HG03066 (cell line): ENCODE results near the gene TBC1D14.

Source experiments
- ATAC-seq: cut with Tn5 transposase; IDR thresholded peaks from one replicate; pipeline ENCODE4 v1.9.1; 2021; ENCODE audit warnings: low read depth; ENCODE audit not compliant: unreplicated experiment

TBC1D14 gene

GRCh38 chr4:6944301-6945051, 34.9 kb downstream of the TBC1D14 start:
- ATAC-seq: no peak

DNA sequence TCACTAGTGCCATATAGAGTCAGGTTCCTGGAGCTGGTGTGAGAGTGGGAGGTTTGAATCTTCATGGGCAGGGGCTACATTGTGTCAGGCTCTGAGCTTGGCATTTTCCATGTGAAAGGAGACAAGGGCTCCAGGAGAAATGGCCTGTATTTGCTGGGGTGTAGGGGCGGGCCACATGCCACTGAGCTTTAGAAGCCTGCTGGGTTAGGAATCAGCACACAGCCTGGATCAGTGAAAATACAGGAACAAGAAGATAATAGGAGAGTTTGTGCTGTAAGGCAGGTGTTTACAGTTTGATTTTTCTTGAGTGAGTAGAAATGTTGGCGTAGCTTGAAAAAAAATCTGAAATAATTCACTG, 35.4 kb downstream of the TBC1D14 start:
- ATAC-seq: no peak

DNA sequence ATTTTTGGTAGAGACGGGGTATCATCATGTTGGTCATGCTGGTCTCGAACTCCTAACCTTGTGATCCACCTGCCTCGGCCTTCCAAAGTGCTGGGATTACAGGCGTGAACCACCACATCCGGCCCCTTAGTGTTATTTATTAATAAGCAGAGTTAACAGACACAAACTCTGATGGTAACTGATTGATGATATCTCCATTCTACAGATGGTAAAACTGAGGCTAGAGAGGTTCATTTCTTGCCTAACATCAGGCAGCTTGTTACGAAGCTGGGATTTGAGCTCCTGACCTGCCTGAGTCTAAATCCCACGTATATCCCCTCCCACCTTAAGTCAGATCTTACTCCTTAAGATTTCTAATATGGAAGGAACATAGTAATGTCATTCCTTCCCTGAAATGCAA, 36.9 kb downstream of the TBC1D14 start:
- no peak for ATAC-seq

GRCh38 chr4:6948134-6948460, 38.5 kb downstream of the TBC1D14 start:
- no peak for ATAC-seq

DNA sequence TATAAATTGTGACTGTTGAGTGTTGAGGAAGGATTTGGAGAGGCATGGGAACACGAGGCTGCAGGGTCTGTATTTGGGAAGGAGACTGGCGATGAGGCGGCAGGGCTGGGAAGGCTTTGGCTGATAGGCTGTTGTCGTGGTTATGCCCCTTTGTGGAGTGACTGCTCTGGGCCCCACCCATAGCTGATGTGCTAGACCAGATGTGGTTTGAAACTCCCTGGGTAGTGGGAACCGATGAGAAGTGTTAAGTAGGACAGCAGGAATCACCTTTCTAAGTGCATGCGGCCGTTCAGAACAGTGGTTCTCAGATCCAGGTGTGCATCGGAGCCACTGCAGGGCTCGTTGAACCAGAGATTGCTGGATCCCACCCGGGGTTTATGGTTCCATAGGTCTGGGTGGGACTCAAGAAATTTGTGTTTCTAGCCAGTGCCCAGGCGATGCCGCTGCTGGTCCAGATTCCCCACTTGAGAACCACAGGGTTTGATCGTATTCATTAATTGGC, 42.3 kb downstream of the TBC1D14 start:
- no peak for ATAC-seq

GRCh38 chr4:6953751-6954380, 44.2 kb downstream of the TBC1D14 start:
- ATAC-seq: no peak

DNA sequence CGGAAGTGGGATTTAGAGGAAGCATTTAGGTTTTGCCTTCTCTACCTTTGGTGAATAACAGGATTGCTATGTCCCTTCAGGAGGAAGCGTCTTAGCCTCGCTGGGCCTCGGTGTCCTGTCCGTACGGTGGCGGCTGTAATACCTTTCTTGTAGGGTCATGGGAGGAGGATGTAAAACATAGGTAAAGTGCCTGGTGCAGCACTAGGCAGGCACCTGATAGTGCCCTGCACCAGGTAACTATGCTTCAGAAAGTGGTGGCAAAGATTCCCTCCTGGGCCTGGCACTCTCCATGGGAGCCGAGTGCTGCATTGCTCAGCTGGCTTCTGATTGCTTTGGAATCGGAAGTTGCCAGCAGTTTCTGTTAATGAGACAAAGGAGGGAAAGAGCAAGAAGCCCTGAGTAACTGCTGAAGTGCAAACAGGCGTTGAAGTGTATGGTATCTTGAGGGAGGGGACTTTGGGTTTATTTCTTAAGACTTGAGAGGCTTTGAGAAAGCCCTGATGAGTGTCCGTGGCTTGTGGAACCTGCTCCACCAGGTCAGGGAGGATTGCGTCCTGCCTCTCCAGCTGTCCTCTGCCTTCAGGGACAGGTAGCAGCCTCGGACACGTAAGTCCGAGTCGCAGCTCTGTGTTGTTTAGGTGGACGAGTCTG, 45.8 kb downstream of the TBC1D14 start:
- ATAC-seq: no peak

DNA sequence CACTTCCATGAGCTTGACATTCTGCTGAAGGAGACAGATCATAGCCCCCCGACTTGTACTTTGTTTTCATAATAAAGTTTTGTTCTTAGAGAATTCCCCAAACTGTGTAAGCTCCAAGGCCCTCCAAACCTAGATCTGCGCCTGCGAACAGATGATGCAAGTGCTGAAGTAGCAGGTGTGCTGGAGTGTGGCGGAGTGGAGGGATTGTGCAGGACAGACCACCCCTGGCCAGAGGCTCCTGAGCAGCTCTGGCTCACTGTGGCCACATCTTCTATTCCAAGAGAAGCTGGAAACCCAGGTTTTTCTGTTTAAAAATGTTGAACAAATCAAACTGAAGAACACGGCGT, 46.4 kb downstream of the TBC1D14 start:
- ATAC-seq: no peak

- no peak for ATAC-seq
Observed at GRCh38 chr4:6956434-6957147, 47.0 kb downstream of the TBC1D14 start.

DNA sequence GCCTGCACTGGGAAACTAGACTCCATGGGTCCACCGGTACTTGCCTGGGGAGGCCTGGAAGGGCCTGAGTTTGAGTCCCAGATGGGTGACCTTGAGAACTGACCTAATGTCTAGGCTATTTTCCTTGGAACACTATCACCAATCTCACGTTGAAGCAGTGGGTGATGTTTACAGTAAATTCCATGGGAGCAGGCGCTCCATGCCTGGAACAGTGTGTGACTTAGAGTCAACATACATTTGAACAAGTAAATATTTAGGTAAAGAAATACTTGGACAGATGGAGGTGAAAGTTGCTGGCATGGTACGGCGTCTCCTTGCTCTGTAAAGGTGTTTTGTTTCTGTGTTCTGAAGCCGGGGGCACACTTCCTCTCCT, 47.5 kb downstream of the TBC1D14 start:
- ATAC-seq: no peak

GRCh38 chr4:6957994-6958393, 48.4 kb downstream of the TBC1D14 start:
- ATAC-seq: no peak

- ATAC-seq: no peak
Observed at GRCh38 chr4:6959261-6959660, 49.6 kb downstream of the TBC1D14 start.

DNA sequence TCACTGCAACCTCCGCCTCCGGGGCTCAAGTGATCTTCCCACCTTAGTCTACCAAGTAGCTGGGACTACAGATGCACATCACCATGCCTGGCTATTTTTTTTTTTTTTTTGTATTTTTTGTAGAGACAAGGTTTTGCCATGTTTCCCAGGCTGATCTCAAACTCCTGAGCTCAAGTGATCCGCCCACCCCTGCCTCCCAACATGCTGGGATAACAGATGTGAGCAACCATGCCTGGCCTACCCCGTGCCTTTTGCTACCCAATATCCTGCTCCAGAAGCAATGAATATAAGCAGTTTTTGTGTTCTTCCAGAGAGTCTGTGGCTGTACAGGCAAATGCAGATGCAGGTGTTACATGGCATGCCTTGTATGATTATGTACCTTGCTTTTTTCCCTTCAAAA, 50.5 kb downstream of the TBC1D14 start:
- ATAC-seq: no peak

GRCh38 chr4:6960628-6961412, 51.2 kb downstream of the TBC1D14 start:
- ATAC-seq: no peak

GRCh38 chr4:6961496-6962210, 52.0 kb downstream of the TBC1D14 start:
- no peak for ATAC-seq

DNA sequence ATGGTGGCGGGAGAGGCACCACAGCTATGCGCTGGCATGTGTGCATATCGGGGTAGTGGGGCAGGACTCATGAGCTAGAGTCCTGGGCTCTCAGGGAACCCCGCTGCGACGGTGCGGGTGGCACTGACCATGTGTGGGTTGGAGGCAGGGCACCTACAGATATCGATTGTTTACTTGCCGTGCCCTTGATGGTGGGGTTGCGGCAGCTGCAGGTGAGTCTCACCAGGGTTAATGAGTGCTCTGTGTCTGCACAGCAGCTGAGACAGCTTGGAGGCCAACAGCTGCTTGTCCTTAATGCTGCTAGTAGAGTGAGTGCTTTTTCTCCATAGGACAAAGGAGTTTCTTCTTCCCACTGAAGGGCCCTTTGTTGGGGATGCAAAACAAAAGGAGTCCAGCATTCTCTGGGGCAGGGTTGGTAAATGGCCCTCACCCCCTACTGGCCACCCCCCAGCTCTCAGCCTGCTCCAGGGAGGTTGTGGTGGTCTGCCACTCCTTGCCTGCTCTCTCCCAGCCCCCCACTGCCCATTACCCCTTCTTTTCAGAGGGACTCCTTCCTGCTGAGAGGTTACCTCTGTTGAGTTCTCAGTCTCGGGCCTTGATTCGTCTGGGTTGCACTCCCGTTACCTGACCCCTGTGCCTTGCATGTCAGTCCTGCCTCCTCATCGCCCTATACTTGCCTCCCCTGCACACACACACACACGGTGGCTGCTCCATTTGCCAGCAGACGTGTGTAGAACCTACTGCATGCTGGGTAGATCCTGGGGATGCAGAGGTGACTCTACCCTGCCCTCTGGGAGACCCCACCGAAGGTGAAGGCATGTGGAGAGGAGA, 52.8 kb downstream of the TBC1D14 start:
- no peak for ATAC-seq

DNA sequence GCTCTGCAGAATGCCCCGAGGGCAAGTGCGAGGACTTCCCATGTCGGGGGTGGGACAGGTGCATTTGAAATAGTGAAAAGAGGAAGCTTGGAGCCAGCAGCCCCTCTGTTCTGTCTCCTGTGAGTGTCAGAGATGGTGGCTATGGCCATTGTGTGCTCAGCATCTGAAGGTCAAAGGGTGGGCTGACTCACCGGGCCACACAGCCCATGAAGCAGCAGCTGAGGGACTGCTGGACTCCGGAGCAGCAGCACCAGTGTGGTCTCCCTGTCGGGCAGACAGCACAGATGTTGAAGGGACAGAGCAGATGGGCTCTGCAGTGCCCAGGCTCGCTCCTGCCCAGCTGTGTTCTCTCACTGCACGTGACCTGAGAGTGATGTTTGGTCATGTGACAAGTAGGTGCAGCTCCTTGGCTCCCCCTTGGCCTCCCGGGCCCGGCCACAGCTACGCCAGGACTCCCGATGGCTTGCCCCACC, 53.5 kb downstream of the TBC1D14 start:
- no peak for ATAC-seq

- no peak for ATAC-seq
Observed at GRCh38 chr4:6964858-6965257, 55.2 kb downstream of the TBC1D14 start.

- no peak for ATAC-seq
Observed at GRCh38 chr4:6965329-6965728, 55.7 kb downstream of the TBC1D14 start.
